GM19372 (cell line): Measurements from ENCODE around the gene LTV1.

Experiments
- ATAC-seq: cut with Tn5 transposase; IDR thresholded peaks from one replicate; pipeline ENCODE4 v1.9.1; 2021; ENCODE audit warnings: mild to moderate bottlenecking, low read depth, moderate library complexity; ENCODE audit not compliant: unreplicated experiment

LTV1 gene

GRCh38 chr6:143882401-143882930 is 39.3 kb downstream of the LTV1 start:
- no peak for ATAC-seq

- ATAC-seq: no peak
These were observed 41.2 kb downstream of the LTV1 start for GRCh38 chr6:143884216-143884900.

- ATAC-seq: no peak
These were observed 42.0 kb downstream of the LTV1 start for GRCh38 chr6:143885116-143885515.

GRCh38 chr6:143894655-143895054 is 51.5 kb downstream of the LTV1 start:
- ATAC-seq: no peak

GRCh38 chr6:143896126-143896860 is 53.2 kb downstream of the LTV1 start:
- no peak for ATAC-seq

- ATAC-seq: no peak
These were observed 57.2 kb downstream of the LTV1 start for GRCh38 chr6:143900358-143900757.

GRCh38 chr6:143901885-143902750 is 59.0 kb downstream of the LTV1 start:
- ATAC-seq: peak; percentile 87

- no peak for ATAC-seq
These were observed 59.7 kb downstream of the LTV1 start for GRCh38 chr6:143902827-143903226.

- no peak for ATAC-seq
These were observed 67.9 kb downstream of the LTV1 start for GRCh38 chr6:143911028-143911427.

GRCh38 chr6:143912671-143913070 is 69.5 kb downstream of the LTV1 start:
- no peak for ATAC-seq
